Activated CD8-positive, alpha-beta T cell treated with anti-CD3 and anti-CD28 coated beads for 36 hours (primary cell): ENCODE results near the gene RPL32. TPM values are rescaled to one million over a fixed set of nuclear protein-coding genes. Genes with fewer than 3 reads are reported as not detected.

Experiments used
- ATAC-seq: fragments of 200-7000 bp; cut with Tn5 transposase; one replicate; pipeline ENCODE4 v1.10.0; 2021; ENCODE audit warnings: mild to moderate bottlenecking, moderate library complexity
- CTCF ChIA-PET: fragments of 350-600 bp; sonication (Branson Sonifier 250); formaldehyde crosslinking; loops from one replicate; lab custom pipeline; 2021; ENCODE audit warnings: antibody characterized with exemption; lab: Charles Lee
- POLR2A ChIA-PET: fragments of 350-600 bp; sonication (Branson Sonifier 250); formaldehyde crosslinking; loops from one replicate; lab custom pipeline; 2021; ENCODE audit warnings: antibody characterized with exemption; lab: Charles Lee
- DNase-seq: peaks from one replicate; pipeline ENCODE4 v3.0.0-alpha.2; 2020
- H3K27ac Mint-ChIP-seq: one replicate; pipeline ENCODE4 v1.8.0; 2021; ENCODE audit warnings: mild to moderate bottlenecking, mixed read lengths
- H3K27me3 Mint-ChIP-seq: one replicate; pipeline ENCODE4 v1.8.0; 2021; ENCODE audit warnings: mixed read lengths
- H3K36me3 Mint-ChIP-seq: one replicate; pipeline ENCODE4 v1.8.0; 2021; ENCODE audit warnings: low read depth, mixed read lengths
- H3K4me1 Mint-ChIP-seq: one replicate; pipeline ENCODE4 v1.8.0; 2021; ENCODE audit warnings: low read depth, mixed read lengths
- H3K4me3 Mint-ChIP-seq: one replicate; pipeline ENCODE4 v1.8.0; 2021; ENCODE audit warnings: mild to moderate bottlenecking, moderate library complexity, mixed read lengths
- H3K9me3 Mint-ChIP-seq: one replicate; pipeline ENCODE4 v1.8.0; 2021; ENCODE audit warnings: mixed read lengths
- CTCF ChIP-seq: fragments of 200-600 bp; IDR thresholded peaks from one replicate; pipeline ENCODE4 v1.8.0; 2022; ENCODE audit warnings: antibody characterized with exemption, mild to moderate bottlenecking
- intact Hi-C: fragments of 100-400 bp; cut with micrococcal nuclease; formaldehyde crosslinking; loops from one replicate; pipeline ENCODE4 v1.10.0; 2022
- total RNA-seq, 2 experiments: library from RNA; stranded (reverse); gene quantifications; one replicate each; pipeline ENCODE4 v1.2.3, GENCODE V29; 2021

The RPL32 gene
- total RNA-seq, 2 experiments from 2014 or later: 2,861 to 2,981 TPM

GRCh38 chr3:12798559-12799179 lies 42.7 kb downstream of the RPL32 start:
- H3K4me3 Mint-ChIP-seq: no peak overlapping the region
- no peak overlapping the region for H3K27ac Mint-ChIP-seq
- no peaks in the 10 kb centered on the region for H3K9me3 Mint-ChIP-seq
- CTCF ChIA-PET: interaction anchor here (0.9 to 4.6 kb wide), 5 partner anchors 8 to 43 kb away, joined by 3 to 38 read pairs (median 8); partner anchors contain the start of gene RPL32
- POLR2A ChIA-PET: interaction anchor here (3.0 to 3.1 kb wide), 2 partner anchors 38 to 43 kb away, joined by 23 to 24 read pairs; partner anchors contain the start of gene RPL32
- intact Hi-C loops: no loop called here
- ATAC-seq (no peak), DNase-seq (no peak)
- no peaks in the 10 kb centered on the region for H3K36me3 Mint-ChIP-seq
- peaks cover 3% of the 10 kb centered on the region for H3K27me3 Mint-ChIP-seq
- H3K4me1 Mint-ChIP-seq: peaks cover 3% of the 10 kb centered on the region
- no peak for TF ChIP-seq CTCF

- intact Hi-C loops: no loop called here
- CTCF ChIA-PET: interaction anchor here (2.1 to 4.6 kb wide), 3 partner anchors 9 to 12 kb away, joined by 8 to 38 read pairs (median 13); no protein-coding TSS in a partner anchor
- Mint-ChIP-seq H3K27me3 (peaks cover 3% of the 10 kb centered on the region), H3K27ac (no peak overlapping the region), H3K9me3 (no peaks in the 10 kb centered on the region), H3K4me3 (no peak overlapping the region), H3K4me1 (peaks cover 3% of the 10 kb centered on the region), H3K36me3 (no peaks in the 10 kb centered on the region)
- ATAC-seq (no peak), DNase-seq (no peak)
- POLR2A ChIA-PET: interaction anchor here (2.5 to 3.1 kb wide), 3 partner anchors 35 to 43 kb away, joined by 15 to 24 read pairs (median 23); partner anchors contain the start of gene RPL32
- no peak for TF ChIP-seq CTCF
Observed at GRCh38 chr3:12797892-12798558, 43.3 kb downstream of the RPL32 start.

GRCh38 chr3:12797124-12797891 lies 44.1 kb downstream of the RPL32 start:
- Mint-ChIP-seq H3K36me3 (no peaks in the 10 kb centered on the region), H3K4me1 (peaks cover 3% of the 10 kb centered on the region), H3K27me3 (peaks cover 3% of the 10 kb centered on the region), H3K4me3 (peak overlapping the region; percentile 70), H3K27ac (no peak overlapping the region), H3K9me3 (no peaks in the 10 kb centered on the region)
- TF ChIP-seq CTCF: no peak
- POLR2A ChIA-PET: interaction anchor here (0.8 to 3.1 kb wide), 6 partner anchors 13 to 44 kb away, joined by 3 to 24 read pairs (median 15); partner anchors contain the start of gene RPL32
- intact Hi-C loops: no loop called here
- ATAC-seq (no peak), DNase-seq (no peak)
- CTCF ChIA-PET: interaction anchor here (2.1 to 4.6 kb wide), 5 partner anchors 10 to 13 kb away, joined by 8 to 38 read pairs (median 13); no protein-coding TSS in a partner anchor

GRCh38 chr3:12796171-12797123 lies 44.9 kb downstream of the RPL32 start, which contains the start of gene CAND2:
TSS of gene CAND2 (plus strand) at chr3:12796680. CDS start at chr3:12796721, 41 bp downstream.
- peaks cover 3% of the 10 kb centered on the region for H3K4me1 Mint-ChIP-seq
- DNase-seq: peak; percentile 53
- POLR2A ChIA-PET: interaction anchor here (0.6 to 3.1 kb wide), 8 partner anchors 9 to 221 kb away, joined by 3 to 24 read pairs (median 12); partner anchors contain the start of gene RPL32

More at GRCh38 chr3:12796171-12797123, 44.9 kb downstream of the RPL32 start, which contains the start of gene CAND2:
- H3K36me3 Mint-ChIP-seq: no peaks in the 10 kb centered on the region
- CTCF ChIA-PET: interaction anchor here (1.0 to 3.5 kb wide), 4 partner anchors 8 to 14 kb away, joined by 3 to 23 read pairs (median 13); no protein-coding TSS in a partner anchor
- TF ChIP-seq CTCF: no peak
- H3K9me3 Mint-ChIP-seq: no peaks in the 10 kb centered on the region
- no peak within 1 kb of the TSS for H3K27ac Mint-ChIP-seq
- intact Hi-C loops: no loop called here
- peak; percentile 81 for ATAC-seq
- peak within 1 kb of the TSS; percentile 70 for H3K4me3 Mint-ChIP-seq
- H3K27me3 Mint-ChIP-seq: peaks cover 3% of the 10 kb centered on the region
